Measurements from ENCODE around the gene CCDC92B. TPM values are rescaled to one million over a fixed set of nuclear protein-coding genes. Genes with fewer than 3 reads are reported as not detected.

CCDC92B gene
- total RNA-seq, 4 donors from 2014 or later = 0.15 to 0.57 (median 0.35) TPM; not detected in 1

GRCh38 chr17:2693561-2694380, 55.7 kb downstream of the CCDC92B start:
- Histone ChIP-seq H3K36me3 (peaks cover 57 to 98% (median 57%) of the 10 kb centered on the region in 3 donors), H3K4me1 (peaks cover 0 to 21% (median 0%) of the 10 kb centered on the region in 3 donors), H3K27ac (no peak overlapping the region), H3K27me3 (no peaks in the 10 kb centered on the region), H3K4me3 (no peak overlapping the region), H3K9me3 (no peaks in the 10 kb centered on the region)
- no peak for TF ChIP-seq POLR2A (IDR thresholded peaks at IDR 0.05)
- TF ChIP-seq CTCF (IDR thresholded peaks at IDR 0.05) = no peak
- intact Hi-C loops (cut with DNase I) = no loop called here
- no CpG with 5 or more reads among the region's 37 CpGs for WGBS, 2 donors
- DNase-seq = no peak

GRCh38 chr17:2692781-2693135, 56.7 kb downstream of the CCDC92B start:
- H3K4me3 ChIP-seq = no peak overlapping the region
- TF ChIP-seq CTCF (IDR thresholded peaks at IDR 0.05) (no peak), POLR2A (IDR thresholded peaks at IDR 0.05) (no peak)
- no peaks in the 10 kb centered on the region for H3K9me3 ChIP-seq
- H3K27me3 ChIP-seq = no peaks in the 10 kb centered on the region
- no peak overlapping the region for H3K27ac ChIP-seq
- DNase-seq = no peak
- H3K36me3 ChIP-seq = peaks cover 48 to 93% (median 54%) of the 10 kb centered on the region in 3 donors
- H3K4me1 ChIP-seq = peaks cover 0 to 32% (median 0%) of the 10 kb centered on the region in 3 donors
- 86% methylated on average over 9 of the region's 14 CpGs; no CpG with 5 or more reads in 1 of the 2 donors for WGBS, 2 donors
- intact Hi-C loops (cut with DNase I) = no loop called here

DNA sequence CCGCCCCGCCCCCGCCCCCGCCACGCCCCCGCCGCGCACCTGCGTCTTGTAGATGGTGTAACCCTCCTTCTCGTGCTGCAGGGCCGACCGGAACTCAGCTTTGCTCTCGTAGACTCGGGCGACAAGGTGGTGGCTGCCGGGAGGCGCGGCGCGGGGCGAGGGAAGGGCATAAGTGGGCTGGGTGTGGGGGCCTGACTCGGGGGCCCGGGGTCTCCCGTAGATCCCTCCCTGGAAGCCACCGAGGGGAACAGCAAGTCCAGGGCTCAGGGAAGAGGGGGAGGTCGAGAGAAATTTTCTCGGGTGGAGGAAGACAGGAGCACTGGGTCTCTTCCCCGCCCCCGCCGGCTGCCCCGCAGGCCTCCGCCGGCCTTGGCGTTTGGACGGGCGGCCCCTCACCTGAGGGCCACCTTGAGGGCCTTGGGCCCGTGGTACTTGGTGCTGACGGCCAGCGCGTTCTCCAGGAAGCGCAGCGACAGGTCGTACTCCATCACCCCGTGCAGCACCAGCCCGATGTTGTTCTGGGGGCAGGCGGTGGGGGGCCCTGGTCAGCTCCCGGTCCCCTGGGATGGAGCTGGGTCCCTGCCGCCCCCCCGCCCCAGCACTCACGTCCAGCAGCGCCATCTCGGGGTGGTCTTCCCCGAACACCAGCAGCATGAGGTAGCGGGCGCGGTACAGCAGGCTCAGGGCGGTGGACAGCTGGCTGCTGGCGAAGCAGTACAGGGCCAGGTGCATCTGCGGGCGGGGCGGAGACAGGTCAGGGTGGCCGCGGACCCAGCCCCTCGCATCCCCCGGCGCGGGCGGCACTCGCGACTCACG, 57.3 kb downstream of the CCDC92B start:
- TF ChIP-seq POLR2A (IDR thresholded peaks at IDR 0.05) (no peak), CTCF (IDR thresholded peaks at IDR 0.05) (no peak)
- 85 to 96% methylated on average over 14 to 21 of the region's 71 CpGs for WGBS, 2 donors
- Histone ChIP-seq H3K27ac (no peak overlapping the region), H3K4me1 (peaks cover under 1 to 37% (median under 1%) of the 10 kb centered on the region in 3 donors), H3K27me3 (no peaks in the 10 kb centered on the region), H3K4me3 (no peak overlapping the region), H3K36me3 (peaks cover 44 to 87% (median 49%) of the 10 kb centered on the region in 3 donors), H3K9me3 (no peaks in the 10 kb centered on the region)
- DNase-seq = no peak
- intact Hi-C loops (cut with DNase I) = no loop called here

GRCh38 chr17:2691069-2691871, 58.2 kb downstream of the CCDC92B start:
- H3K27ac ChIP-seq = no peak overlapping the region
- no peaks in the 10 kb centered on the region for H3K9me3 ChIP-seq
- H3K4me3 ChIP-seq = no peak overlapping the region
- intact Hi-C loops (cut with DNase I) = no loop called here
- no peaks in the 10 kb centered on the region for H3K27me3 ChIP-seq
- peaks cover 38 to 78% (median 45%) of the 10 kb centered on the region in 3 donors for H3K36me3 ChIP-seq
- WGBS, 2 donors = 90 to 95% methylated on average over 42 to 54 of the region's 62 CpGs
- no peak for TF ChIP-seq POLR2A (IDR thresholded peaks at IDR 0.05)
- peaks cover 7 to 46% (median 8%) of the 10 kb centered on the region in 3 donors for H3K4me1 ChIP-seq
- DNase-seq = no peak

All from esophagus squamous epithelium (tissue), 5 donors.